GM19240 (cell line): ENCODE data around the gene MICAL3.

ENCODE experiments used
- DNase-seq: peaks from one replicate; pipeline ENCODE4 v3.0.0; 2011; ENCODE audit warnings: low spot score; ENCODE audit not compliant: insufficient read length

The MICAL3 gene

DNA sequence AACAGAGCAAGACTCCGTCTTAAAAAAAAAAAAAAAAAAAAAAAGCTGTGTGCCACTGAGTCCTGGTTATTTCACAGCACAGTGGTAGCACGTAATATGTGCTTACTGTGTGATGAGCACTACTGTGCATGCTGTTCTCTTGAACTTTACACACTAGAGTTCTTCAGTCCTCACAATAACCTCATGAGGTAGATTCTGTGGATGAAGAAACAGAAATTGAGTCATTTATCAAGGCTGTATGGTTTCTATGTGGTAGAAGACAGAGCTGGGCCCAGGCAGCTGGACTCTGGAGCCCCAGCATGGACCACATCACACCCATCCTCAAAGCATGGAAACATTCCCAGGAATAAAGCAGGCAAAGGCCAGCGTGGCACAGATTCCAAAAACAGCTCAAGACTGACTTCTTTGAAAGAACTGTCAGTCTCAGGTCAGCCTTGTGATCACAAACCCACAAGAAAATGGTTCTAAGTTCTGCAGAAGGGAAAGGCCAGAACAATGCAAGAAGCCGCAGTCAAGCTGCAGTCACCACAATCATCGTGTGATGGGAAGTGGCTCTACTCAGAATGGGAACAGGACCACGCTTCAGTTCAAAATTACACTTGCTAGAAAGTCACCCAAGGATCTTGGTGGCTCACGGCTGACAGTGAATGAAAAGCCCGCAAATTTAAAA is 49.5 kb downstream of the MICAL3 start:
- DNase-seq, result no peak

DNA sequence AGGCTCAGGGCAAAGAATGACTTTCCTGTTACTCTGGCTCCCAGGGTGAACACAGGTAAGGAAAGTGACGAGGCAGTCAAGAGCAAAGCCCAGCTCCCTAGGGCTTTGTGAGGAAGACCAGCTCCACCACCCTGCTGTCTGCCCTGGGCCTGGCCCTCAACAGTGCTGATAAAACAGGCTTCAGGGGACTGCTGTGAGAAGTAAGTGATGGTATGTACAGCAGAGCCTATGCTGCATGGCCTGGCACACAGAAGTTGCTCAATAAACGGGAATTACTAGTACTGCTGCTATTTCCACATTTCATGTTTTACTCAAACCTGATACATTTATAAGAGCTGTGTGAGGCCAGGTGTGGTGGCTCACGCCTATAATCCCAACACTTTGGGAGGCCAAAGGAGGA is 50.3 kb downstream of the MICAL3 start:
- no peak for DNase-seq

DNA sequence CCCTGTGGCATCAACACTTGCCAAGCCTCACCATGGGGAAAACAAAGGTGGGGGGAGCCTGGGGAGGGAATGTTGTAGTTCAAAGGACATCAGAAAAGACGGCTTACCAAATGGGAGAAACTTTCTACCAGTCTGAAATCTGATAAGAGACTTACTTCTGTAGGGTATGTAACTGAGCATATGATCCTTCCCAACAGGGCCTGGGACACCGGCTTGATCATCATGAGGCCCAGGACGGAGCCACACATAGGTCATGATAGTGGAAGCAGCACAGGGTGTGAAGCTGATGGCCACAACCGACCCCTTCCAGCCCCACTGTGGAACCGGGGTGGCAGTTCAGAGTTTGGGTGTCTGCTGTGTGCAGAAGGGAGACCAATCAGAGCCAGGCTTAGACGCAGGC is 51.1 kb downstream of the MICAL3 start:
- no peak for DNase-seq

DNA sequence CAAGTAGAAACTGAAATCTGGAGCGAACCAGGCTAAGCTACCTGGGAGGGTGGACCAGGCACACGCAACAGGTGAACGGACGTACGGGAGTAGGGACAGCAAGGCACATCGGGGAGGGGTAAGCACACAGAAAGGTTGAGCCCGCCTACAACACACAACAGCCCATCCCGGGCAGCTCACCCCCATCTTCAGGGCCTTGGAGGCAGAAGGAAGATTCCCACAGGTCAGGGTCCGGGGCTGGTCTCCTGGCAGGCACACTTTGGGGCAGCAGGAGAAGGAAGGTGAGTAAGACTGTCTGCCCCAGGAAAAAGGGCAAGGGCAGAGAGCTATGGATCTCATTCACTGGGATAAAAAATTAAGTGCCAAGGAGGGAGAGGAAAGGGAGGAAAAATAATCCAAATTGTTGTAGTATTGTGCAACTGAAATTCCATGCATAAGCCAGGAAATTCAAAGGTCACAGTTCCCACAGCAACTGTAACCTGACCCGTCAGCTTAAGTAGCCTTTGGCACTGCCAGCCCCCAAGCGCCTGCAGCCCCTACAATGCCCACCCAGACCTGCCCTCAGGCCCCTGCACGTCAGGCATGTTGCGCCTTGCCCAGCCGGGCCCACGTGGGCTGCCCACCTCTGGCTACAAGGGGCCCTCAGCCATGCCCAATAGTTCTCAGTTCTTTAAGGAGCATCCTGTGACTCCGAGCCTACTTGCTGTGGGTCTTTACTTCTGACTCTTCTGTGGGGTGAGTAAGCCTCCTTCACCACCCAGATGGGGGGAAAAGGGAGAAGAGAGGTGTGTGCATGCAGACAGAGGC is 51.8 kb downstream of the MICAL3 start:
- no peak for DNase-seq

DNA sequence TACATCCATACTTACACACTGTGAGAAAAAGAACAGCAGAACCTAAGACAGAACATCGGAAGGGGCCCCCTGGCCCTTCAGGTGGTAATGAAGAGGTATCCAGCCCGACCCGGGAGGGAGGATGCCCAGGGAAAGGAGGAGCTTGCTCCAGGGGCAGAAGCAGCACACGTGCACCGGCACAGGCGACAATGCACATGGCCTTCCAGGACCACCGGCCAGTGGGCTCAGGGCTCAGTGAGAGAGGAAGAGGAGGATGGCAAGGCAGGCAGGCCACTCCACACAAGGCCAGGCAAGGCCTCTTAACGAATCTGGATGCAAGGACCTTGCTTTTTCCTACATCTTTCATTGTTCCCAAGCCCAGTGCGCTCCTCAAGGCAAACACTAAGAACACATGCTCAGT is 52.6 kb downstream of the MICAL3 start:
- no peak for DNase-seq

DNA sequence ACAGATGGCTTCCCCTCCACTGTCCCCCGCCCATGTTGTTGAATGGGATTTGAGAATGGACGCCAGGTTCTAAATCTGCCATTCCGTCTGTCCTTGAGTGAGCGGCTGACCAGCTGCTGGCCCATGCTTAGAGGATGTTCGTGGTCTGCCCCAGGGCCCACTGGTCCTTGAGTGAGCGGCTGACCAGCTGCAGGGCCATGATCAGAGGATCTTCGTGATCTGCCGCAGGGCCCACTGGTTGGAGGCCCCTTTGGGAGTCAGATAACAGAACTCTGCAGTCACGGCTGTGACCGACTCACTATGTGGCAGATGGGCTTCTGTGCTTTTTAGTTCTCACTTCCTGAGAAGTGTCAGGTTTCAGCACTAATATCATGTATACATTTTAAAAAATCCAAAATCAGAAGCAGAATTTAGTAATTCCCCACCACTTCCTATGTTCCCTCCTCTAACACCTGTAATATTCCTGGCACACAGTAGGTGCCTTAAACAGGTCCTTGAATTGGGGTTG is 54.1 kb downstream of the MICAL3 start:
- DNase-seq, result no peak

DNA sequence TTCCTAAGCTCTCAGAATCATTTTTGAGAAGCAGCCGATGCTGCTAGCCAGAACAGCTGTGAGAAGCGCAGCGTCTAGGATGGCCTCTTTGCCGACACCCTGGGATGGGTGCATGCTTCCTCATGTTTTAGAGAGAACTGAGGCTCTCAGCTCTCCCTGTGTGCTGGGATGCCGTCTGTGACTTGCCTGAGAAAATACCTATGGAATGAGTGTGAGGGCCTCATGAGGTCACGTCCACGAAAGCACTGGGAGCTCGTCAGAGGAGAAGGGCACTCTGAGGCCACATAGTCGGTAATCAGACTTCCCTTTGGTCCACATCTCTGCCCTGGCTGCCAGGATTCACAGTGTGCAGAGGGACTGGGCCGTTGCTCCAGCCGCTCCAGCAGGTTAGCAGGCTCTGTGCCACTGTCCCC is 54.7 kb downstream of the MICAL3 start:
- no peak for DNase-seq

DNA sequence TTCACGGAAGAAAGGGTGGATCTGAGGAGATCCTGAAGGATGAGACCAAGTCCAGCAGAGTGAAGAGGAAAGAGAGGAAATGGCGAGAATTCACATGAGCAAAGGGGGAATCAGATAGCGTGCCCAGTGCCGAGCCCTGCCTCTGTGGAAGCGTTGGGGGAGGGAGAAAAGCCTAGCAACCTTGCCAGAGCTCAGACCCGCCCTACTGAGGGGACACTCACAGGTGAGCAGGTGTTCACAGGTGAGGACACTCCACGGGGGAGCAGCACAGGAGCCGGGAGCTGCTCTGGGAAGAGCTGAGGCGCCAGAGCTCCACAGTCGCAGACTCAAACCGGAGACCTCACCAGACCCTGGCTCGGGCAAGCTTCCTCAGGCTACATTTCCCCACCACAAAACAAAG is 56.2 kb downstream of the MICAL3 start:
- DNase-seq, result no peak

DNA sequence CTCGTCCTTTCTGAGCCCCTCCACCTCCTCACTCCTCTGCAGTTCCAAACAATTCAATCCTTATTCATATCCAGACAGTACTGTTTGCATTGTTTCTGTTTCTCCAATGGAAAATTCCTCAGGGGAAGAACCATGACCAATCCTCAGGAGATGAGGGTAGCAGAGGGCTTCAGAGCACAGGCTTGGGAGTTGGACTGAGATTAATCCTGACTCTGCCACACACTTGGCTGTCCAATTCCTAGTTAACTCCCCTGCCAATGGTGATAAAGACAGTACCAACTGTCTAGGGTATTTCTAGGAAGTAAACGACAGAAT is 58.0 kb downstream of the MICAL3 start:
- DNase-seq, result no peak

DNA sequence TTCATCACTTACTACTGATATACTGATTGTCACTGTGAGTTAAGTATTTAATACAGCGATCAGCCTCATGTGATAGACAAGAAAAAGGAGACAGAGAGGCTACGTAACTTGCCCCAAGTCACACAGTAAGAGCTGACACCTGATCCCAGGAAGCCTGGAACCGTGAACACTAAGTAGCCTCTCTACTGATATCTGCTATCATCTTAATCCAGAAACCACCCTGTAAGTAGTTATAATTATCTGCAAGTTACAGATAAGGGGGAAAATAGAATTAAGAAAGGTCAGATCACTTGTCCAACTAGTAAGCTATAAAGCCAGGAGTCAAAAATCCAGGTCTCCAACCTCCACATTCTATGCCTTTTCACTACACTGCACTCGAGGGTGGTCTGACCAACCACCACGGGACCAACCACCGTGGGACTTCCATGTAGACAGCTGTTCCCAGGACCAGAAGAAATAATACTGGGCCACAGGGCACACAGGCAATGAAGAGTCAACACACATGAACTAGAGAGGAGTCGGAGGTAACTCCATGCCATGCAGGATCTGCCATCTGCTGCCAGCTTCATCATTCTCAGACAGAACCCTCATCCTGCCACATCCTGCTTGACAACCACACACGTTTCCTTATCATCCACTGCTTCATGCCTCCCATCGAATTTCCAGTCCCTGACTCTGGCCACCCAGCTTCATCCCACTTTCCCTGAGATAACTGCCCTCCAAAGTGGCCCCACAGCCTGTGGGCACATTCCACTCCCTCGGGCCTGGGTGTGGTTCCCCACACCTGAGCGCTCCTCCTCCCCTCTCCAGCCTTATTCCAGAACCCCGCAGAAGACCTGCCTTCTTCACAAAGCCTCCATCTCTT is 58.6 kb downstream of the MICAL3 start:
- no peak for DNase-seq

DNA sequence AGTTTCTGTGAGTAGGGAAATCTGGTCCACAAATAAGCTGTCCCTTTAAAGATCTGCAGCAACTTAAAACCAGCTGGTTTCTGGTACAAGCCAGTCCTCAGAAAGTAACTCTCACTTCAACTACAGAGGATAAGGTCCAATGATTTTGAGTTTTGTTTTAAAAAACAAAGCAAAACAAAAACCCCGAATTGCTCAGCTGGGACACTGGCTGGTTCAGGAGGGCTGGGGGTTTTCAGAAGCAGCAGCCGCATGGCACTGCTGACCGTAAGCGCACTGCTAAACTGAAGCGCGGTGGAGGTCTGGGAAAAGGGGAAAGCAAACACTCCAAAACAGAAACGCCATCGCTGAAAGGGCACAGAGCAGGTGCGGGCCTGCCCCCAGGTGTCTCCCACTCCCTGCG is 59.7 kb downstream of the MICAL3 start:
- peak; percentile 80 for DNase-seq

DNA sequence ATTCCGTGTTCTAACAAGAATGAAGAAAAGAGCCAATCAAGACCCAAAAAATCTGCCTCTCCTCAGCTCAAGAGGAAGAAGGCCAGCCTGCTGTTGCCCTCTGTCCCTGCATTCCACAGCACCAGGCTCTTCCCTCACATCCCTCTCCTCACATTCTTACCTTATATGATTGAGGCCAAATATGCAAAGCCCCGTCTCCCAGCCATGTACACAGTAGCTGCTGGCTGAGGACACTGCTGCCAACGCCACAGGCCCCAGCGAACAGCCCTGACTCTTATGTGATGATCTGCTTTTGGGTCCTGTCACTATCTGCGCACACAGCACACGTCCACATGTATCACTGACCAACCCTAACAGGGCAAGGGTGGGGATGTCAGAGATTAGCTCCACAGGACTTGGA is 60.2 kb downstream of the MICAL3 start:
- DNase-seq, result no peak

DNA sequence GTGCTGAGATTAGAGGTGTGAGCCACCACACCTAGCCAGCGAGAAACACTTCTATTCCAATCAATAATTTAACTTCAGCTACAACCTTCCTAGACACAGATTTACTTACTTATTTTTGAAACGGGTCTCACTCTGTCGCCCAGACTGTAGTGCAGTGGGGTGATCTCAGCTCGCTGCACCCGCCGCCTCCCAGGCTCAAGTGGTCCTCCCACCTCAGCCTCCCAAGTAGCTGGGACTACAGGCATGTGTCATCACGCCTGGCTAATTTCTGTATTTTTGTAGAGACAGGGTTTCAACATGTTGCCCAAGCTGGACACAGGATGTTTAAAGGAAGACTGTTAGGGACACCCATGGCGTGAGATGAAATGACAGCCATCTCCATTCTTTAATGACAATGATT is 61.3 kb downstream of the MICAL3 start:
- no peak for DNase-seq

DNA sequence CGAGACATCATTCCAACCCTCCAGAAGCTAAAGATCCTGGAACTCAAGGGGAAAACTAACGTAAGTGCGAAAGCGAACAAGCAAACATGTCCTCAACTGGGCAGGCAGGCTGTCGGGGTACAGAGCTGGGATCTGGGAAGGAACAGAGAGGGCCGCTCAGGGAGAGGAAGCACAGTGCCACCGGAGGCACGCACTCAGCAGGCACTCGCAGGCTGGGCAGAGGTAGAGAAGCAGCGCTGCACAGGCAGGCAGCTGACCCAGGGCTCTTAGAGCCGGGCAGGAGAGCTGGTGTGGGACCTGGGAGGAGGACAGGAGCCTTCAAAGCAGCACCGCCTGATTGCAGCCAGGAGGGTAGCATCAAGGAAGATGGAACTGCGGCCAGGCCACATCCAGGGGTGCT is 62.2 kb downstream of the MICAL3 start:
- DNase-seq, result no peak

DNA sequence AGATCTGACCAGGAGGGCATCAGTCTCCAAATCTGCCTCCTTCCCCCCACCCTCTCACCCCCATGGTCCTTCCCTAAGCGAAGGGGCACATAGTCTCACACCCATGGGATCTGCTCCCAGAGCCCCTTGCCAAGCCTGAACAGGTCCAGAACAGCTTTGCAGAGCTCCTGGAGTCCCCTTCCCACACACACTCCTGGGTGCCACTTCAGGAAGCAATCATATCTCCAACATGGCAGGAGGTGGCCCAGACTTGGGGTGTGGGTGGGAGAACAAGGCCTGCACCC is 63.0 kb downstream of the MICAL3 start:
- DNase-seq, result no peak

DNA sequence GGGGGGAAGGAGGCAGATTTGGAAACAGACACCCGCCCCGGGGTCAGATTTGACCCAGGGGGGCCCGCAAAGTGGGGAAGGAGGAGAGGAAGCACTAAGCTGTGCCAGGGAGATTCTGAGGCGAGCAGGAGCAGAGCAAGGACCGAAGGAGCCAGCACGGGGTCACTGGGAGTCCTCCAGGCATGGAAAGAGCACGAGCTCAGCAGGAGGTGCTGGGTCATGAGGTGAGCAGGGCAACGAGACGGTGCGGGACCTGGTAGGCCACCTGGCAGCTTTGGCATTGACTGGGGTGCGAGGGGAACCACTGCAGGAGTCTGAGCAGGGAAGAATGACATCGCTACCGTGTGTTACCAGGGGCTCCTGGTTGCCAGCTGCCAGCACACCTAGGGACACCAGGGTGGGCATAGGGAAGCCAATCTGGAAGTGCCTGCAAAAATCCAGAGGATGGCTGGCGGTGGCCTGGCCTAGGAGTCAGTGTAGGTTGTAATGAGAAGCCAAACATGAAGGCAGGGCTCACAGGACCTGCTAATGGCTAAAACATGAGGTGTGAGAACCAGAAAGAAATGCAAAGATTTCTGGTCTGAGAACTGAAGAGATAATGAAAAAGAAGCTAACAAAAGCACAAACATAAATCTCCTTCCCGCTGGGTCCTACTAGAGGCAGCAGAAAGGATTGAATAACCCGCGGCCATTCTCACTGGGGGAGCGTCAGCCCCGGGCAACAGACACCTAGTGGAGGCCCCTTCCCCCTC is 63.5 kb downstream of the MICAL3 start:
- DNase-seq, result no peak

DNA sequence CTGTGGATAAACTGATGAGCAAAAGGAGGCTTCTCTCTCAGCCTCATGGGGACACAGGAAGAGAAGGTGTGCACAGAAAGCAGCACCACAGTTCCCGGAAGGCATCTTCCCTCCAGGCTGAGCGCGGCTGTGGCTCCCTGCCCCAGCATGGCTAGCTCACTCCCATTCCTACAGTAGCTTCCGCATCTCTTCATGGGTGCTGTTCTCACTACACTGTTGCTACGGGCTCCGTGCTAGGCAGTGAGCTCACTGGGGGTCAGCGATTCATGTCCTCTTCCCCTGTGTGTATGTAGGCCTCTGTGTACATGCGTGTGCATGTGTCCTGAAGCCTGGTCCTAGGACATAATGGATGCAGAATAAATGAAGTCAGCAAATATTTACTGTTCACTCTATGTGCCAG is 64.3 kb downstream of the MICAL3 start:
- DNase-seq, result no peak

DNA sequence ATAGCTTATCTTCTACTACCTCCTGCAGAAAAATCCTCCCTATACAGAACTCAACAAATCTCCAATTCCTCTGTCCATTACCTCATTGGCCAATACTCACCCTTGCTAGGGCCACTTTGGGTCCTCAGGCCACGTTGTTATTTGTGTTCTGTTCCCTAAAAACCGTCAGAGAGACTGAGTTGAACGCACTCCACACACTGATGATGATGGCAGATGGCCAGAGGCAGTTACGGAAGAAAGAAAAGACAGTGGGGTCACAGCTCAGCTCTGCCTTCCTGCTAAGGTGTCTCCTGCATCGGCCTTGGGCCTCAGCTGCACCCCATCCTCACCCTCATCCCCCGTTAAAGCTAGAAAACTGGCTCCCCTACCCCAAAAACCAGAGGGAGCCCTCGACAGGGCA is 66.2 kb downstream of the MICAL3 start:
- DNase-seq, result no peak

DNA sequence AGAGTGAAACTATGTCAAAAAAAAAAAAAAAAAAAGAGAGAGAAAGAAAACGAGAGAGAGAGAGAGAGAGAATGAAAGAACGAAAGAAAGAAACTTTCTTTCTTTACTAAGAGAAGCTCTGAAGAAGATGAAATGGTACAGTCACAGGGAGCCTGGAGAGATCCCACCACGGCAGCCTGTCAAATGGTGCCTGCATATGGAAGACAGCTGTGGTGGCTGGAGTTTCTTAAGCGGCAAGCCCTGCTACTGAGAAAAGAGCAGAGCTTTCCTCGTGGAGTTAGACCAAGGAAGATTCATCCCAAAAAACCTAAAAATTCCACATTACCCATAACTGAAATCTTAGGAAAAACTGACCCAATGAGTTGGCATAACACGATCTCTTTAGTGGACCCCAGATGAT is 66.7 kb downstream of the MICAL3 start:
- no peak for DNase-seq

DNA sequence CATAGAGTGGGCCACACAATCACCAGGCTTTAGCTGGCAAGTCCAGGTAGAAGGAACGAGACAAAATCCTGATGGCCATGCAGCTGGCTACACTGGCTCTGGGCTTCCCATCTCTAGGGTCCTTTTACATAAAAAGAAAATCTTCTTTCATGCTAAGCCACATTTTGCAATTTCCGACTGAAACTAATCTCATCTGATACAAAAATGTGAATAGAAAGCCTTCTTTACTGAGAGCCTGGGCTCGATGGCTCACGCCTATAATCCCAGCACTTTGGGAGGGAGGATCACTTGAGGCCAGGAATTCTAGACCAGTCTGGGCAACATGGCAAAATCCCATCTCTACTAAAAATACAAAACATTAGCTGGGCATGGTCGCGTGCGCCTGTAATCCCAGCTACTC is 67.2 kb downstream of the MICAL3 start:
- DNase-seq, result no peak

DNA sequence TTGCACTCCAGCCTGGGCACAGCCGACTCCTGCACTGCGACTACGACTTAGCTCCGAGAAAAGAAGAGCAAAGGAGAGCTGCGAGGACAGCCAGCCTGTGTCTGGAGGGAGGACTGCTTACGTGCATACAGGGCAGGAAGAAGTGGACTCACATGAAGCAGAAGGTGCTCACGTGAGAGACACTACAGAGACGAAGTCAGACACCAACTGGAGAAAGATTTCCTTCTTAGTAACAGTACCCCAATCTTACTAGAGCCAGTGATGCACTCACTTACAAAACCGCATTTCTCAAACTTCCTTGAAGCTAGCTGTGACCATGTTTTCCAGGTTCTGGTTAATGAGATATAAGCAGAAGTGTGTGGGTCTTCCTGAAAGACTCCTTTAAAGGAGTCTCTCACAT is 67.7 kb downstream of the MICAL3 start:
- DNase-seq, result no peak
